IPS-NIHi7 (cell line): ENCODE data around the gene OTOP3.

Experiments
- DNase-seq: peaks from one replicate; pipeline ENCODE4 v3.0.0; 2012; ENCODE audit warnings: mixed read lengths; ENCODE audit errors: extremely low spot score

The OTOP3 gene

GRCh38 chr17:74916851-74917199 is 18.9 kb upstream of the OTOP3 start:
- no peak for DNase-seq

- no peak for DNase-seq
Measured at GRCh38 chr17:74917430-74917829, 18.3 kb upstream of the OTOP3 start.

GRCh38 chr17:74918906-74919305 is 16.8 kb upstream of the OTOP3 start:
- DNase-seq: no peak

- peak; percentile 76 for DNase-seq
Measured at GRCh38 chr17:74919440-74920305, 16.0 kb upstream of the OTOP3 start.

GRCh38 chr17:74920306-74920620 is 15.4 kb upstream of the OTOP3 start:
- no peak for DNase-seq

GRCh38 chr17:74920642-74921025 is 15.1 kb upstream of the OTOP3 start:
- peak; percentile 58 for DNase-seq

- no peak for DNase-seq
Measured at GRCh38 chr17:74921026-74921681, 14.5 kb upstream of the OTOP3 start.

GRCh38 chr17:74921769-74922168 is 13.9 kb upstream of the OTOP3 start:
- no peak for DNase-seq

GRCh38 chr17:74922172-74922571 is 13.5 kb upstream of the OTOP3 start:
- no peak for DNase-seq

- DNase-seq: peak; percentile 77
Measured at GRCh38 chr17:74922694-74923537, 12.8 kb upstream of the OTOP3 start, which contains the start of gene USH1G. Gene USH1G, minus strand, starts transcription at chr17:74923255. Its CDS starts 182 bp downstream, at chr17:74923073.

GRCh38 chr17:74923538-74924249 is 12.0 kb upstream of the OTOP3 start:
- peak; percentile 83 for DNase-seq

GRCh38 chr17:74924250-74924948 is 11.3 kb upstream of the OTOP3 start, which contains the start of gene OTOP2:
Gene OTOP2, plus strand, starts transcription at chr17:74924273. Its CDS starts 360 bp downstream, at chr17:74924633.
- DNase-seq: no peak

- no peak for DNase-seq
Measured at GRCh38 chr17:74925242-74925641, 10.5 kb upstream of the OTOP3 start.

GRCh38 chr17:74928786-74929185 is 6.9 kb upstream of the OTOP3 start:
- DNase-seq: no peak

- no peak for DNase-seq
Measured at GRCh38 chr17:74930535-74931036, 5.1 kb upstream of the OTOP3 start.

GRCh38 chr17:74935048-74935447 is 650 bp upstream of the OTOP3 start:
- DNase-seq: no peak

- no peak for DNase-seq
Measured at GRCh38 chr17:74936470-74936799, 737 bp downstream of the OTOP3 start.

GRCh38 chr17:74937064-74938051 is 1.7 kb downstream of the OTOP3 start:
- peak; percentile 57 for DNase-seq

GRCh38 chr17:74938194-74938950 is 2.7 kb downstream of the OTOP3 start:
- DNase-seq: no peak
